Activated CD8-positive, alpha-beta memory T cell treated with anti-CD3 and anti-CD28 coated beads, Interleukin-2, amount 50 U/mL, for 4 hours (primary cell): ENCODE data around the gene ANXA6.

Source experiments
- DNase-seq: peaks from one replicate; pipeline ENCODE4 v3.0.0-alpha.2; 2020

ANXA6 gene

DNA sequence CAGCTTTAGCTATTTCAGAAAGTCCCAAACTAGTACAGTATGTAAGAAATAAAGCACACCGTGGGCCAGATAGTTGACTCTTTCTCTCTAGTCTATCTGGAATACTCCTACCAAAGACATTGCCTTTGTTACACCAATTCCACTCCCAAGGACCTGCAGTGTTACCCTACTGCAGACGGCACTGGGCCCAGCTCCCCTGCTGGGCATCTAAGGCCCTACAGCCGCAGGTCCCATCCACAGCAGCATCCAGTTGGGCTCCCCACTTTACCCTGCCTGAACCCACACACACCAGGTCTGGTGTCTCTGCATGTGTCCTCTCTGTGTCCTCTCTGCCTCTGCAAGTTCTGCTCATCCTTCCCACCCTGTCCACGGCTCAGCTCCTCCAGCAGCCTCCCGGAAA is 99.3 kb downstream of the ANXA6 start:
- DNase-seq = no peak

GRCh38 chr5:151056379-151057325 is 100.9 kb downstream of the ANXA6 start:
- no peak for DNase-seq

- no peak for DNase-seq
Measured at GRCh38 chr5:151055336-151055735, 102.2 kb downstream of the ANXA6 start.

DNA sequence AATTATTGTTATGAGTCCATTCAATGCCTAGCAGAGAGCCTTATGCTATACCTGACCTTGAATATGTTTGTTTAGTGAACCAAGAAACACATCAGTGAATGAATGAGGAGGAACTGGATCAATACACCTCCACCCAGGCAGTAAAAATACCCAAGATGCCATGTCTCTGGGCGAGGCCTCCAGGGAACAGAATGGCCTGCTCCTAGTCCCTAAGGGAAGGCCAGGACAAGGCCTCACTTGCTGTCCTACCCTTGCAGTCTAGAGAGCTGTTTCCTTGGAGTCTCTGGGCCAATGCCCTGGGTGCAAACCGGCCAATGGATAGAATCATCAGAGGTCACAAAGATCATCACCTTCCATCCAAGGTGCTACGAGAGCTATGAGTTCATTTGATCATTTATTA is 102.9 kb downstream of the ANXA6 start:
- no peak for DNase-seq

DNA sequence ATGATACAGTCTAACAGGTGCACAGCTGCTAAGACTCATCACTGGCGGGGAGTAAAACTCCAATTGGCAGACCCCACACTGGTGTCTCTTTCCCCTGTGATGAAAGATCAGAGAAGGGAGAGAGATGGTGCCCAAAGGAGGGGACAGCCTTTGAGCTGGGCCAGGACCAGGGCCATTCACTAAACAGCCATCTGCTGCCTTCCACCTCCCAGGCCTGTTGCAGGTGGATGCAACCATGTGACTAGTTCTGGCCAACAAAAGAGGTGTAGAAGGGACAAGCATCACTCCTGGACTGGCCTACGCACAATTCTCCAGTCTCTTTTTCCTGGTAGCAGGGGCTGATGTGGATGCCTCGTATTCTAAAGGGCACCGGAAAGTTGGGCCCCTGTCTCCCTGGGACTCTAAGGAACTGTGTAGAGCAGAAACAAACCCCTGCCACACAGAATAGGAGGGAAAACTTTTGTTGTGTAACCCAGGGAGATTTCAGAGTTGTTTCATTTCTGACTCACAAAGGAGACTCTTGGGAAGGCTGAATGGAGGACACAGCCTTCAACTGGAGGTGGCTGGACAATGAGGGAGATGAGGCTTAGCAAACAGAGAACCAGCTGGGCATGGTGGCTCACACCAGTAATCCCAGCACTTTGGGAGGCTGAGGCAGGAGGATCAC is 103.7 kb downstream of the ANXA6 start:
- no peak for DNase-seq

GRCh38 chr5:151052836-151053235 is 104.7 kb downstream of the ANXA6 start:
- DNase-seq = no peak

GRCh38 chr5:151051931-151052608 is 105.5 kb downstream of the ANXA6 start:
- DNase-seq = no peak

- peak; percentile 78 for DNase-seq
Measured at GRCh38 chr5:151051066-151051930, 106.3 kb downstream of the ANXA6 start.
